RCC 7860 (cell line): ENCODE data around the gene PLCB4.
A peak's percentile ranks its signal among the peaks of the same experiment; 100 is the strongest.
"Not testable (repeated sequence)": the region's sequence is repeated elsewhere in the genome, so short reads cannot be mapped to it uniquely, and the experiment has no call there.

ENCODE experiments used
- DNase-seq: peaks from one replicate; pipeline ENCODE4 v3.0.0-alpha.2; 2015; ENCODE audit warnings: low spot score
- FAIRE-seq: peaks from 2 replicates; lab custom pipeline; 2012; peaks lifted over from hg19 to GRCh38; lab: Jason Lieb, UNC

Gene PLCB4

GRCh38 chr20:9385345-9386310, 316.7 kb downstream of the PLCB4 start:
- DNase-seq, FAIRE-seq: not testable (repeated sequence)

GRCh38 chr20:9388160-9388812, 319.4 kb downstream of the PLCB4 start:
- no peak for FAIRE-seq
- no peak for DNase-seq

- FAIRE-seq = no peak
- DNase-seq = no peak
Measured at GRCh38 chr20:9388813-9389161, 319.9 kb downstream of the PLCB4 start.

- DNase-seq (peak; percentile 18), FAIRE-seq (no peak)
Measured at GRCh38 chr20:9389346-9389745, 320.5 kb downstream of the PLCB4 start.

- DNase-seq (no peak), FAIRE-seq (no peak)
Measured at GRCh38 chr20:9390441-9390840, 321.6 kb downstream of the PLCB4 start.

- peak; percentile 31 for DNase-seq
- FAIRE-seq = no peak
Measured at GRCh38 chr20:9392892-9393857, 324.3 kb downstream of the PLCB4 start.

GRCh38 chr20:9395971-9396370, 327.1 kb downstream of the PLCB4 start:
- FAIRE-seq = no peak
- no peak for DNase-seq

GRCh38 chr20:9397928-9398327, 329.0 kb downstream of the PLCB4 start:
- FAIRE-seq (no peak), DNase-seq (no peak)

GRCh38 chr20:9398882-9399281, 330.0 kb downstream of the PLCB4 start:
- no peak for FAIRE-seq
- DNase-seq = no peak

GRCh38 chr20:9399322-9399721, 330.4 kb downstream of the PLCB4 start:
- no peak for FAIRE-seq
- DNase-seq = no peak

GRCh38 chr20:9400171-9401025, 331.5 kb downstream of the PLCB4 start:
- FAIRE-seq (no peak), DNase-seq (no peak)

GRCh38 chr20:9401371-9401770, 332.5 kb downstream of the PLCB4 start:
- DNase-seq (no peak), FAIRE-seq (no peak)

- DNase-seq = no peak
- no peak for FAIRE-seq
Measured at GRCh38 chr20:9402141-9402540, 333.3 kb downstream of the PLCB4 start.

GRCh38 chr20:9402546-9402945, 333.7 kb downstream of the PLCB4 start:
- FAIRE-seq (no peak), DNase-seq (no peak)

- no peak for DNase-seq
- FAIRE-seq = no peak
Measured at GRCh38 chr20:9403448-9403847, 334.6 kb downstream of the PLCB4 start.

GRCh38 chr20:9407805-9408421, 339.0 kb downstream of the PLCB4 start:
- DNase-seq (peak; percentile 44), FAIRE-seq (peak; percentile 74)

GRCh38 chr20:9408422-9409300, 339.8 kb downstream of the PLCB4 start:
- DNase-seq = no peak
- FAIRE-seq = no peak

GRCh38 chr20:9409352-9409751, 340.5 kb downstream of the PLCB4 start:
- peak; percentile 46 for DNase-seq
- FAIRE-seq = peak; percentile 57

- peak; percentile 7 for FAIRE-seq
- DNase-seq = peak; percentile 73
Measured at GRCh38 chr20:9409981-9410380, 341.1 kb downstream of the PLCB4 start.
